Mesothelial cell of epicardium (in vitro differentiated cells): ENCODE data around the gene SLC16A8. TPM values are rescaled to one million over a fixed set of nuclear protein-coding genes. Genes with fewer than 3 reads are reported as not detected.

ENCODE experiments used
- DNase-seq, 2 experiments: peaks; one replicate each; pipeline ENCODE4 v3.0.0; 2021; ENCODE audit warnings: low spot score in 2 of 2; ENCODE audit not compliant: unreplicated experiment in 2 of 2
- H3K27ac Mint-ChIP-seq: 2 replicates; pipeline ENCODE4 v1.8.0; 2021; ENCODE audit warnings: mixed read lengths
- H3K27me3 Mint-ChIP-seq: 2 replicates; pipeline ENCODE4 v1.8.0; 2021; ENCODE audit warnings: low read depth, mixed read lengths
- H3K36me3 Mint-ChIP-seq: 2 replicates; pipeline ENCODE4 v1.8.0; 2021; ENCODE audit warnings: mixed read lengths
- H3K4me1 Mint-ChIP-seq: 2 replicates; pipeline ENCODE4 v1.8.0; 2021; ENCODE audit warnings: mixed read lengths
- H3K4me3 Mint-ChIP-seq: 2 replicates; pipeline ENCODE4 v1.8.0; 2021; ENCODE audit warnings: mild to moderate bottlenecking, moderate library complexity, mixed read lengths
- H3K9me3 Mint-ChIP-seq: 2 replicates; pipeline ENCODE4 v1.8.0; 2021; ENCODE audit warnings: mixed read lengths
- total RNA-seq: library from RNA; stranded (reverse); gene quantifications from 3 replicates; pipeline ENCODE4 v1.2.1, GENCODE V29; 2021
- TF ChIP-seq, protein P1 (sequence below): fragments of 200-600 bp; sonication (generic); IDR thresholded peaks from one replicate; pipeline ENCODE4 v1.5.0; 2021; ENCODE audit warnings: antibody characterized with exemption; ENCODE audit not compliant: unreplicated experiment

SLC16A8 gene
- total RNA-seq, 1 donor from 2014 or later: 0.60 TPM

DNA sequence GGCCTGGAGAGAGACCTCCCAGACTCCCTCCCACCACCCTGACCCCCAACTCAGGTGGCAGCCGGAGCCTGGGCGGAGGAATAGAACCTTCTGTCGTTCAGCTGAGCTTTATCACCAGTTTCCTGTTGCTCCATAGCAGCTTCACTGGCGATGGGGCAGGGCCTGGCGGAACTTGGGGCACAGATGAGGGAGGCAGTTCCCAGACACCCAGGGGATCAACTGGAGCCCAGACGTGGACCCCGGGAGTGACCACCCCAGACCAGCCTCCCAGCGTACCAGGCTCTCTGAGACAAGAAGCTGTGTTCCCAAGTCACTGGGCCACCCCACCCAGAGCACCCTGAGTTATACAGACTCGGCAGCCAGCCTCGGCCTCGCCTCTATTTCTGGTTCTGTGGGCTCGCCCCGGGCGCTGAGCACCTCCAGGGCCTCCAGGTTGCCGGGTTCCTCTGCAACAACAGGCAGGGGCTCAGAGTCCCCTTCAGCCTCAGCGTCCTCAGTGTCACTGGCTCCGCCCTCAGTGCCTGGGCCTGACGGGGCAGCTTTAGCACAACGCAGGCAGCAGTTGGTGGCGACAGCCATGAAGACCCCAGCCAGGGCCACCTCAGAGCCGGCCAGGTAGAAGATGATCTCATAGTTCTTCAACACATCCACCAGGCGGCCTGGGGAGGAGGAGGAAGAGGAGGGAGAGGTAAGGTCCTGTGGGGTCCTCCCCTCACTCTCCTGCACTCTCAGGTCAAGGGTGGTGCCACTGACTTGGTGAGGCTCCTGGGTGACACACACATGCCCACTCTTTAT is 5.7 kb downstream of the SLC16A8 start:
- peaks cover 1% of the 10 kb centered on the region for H3K4me1 Mint-ChIP-seq
- no peaks in the 10 kb centered on the region for H3K9me3 Mint-ChIP-seq
- peaks cover 2% of the 10 kb centered on the region for H3K36me3 Mint-ChIP-seq
- DNase-seq: no peak
- H3K4me3 Mint-ChIP-seq: no peak overlapping the region
- TF ChIP-seq, protein P1, sequence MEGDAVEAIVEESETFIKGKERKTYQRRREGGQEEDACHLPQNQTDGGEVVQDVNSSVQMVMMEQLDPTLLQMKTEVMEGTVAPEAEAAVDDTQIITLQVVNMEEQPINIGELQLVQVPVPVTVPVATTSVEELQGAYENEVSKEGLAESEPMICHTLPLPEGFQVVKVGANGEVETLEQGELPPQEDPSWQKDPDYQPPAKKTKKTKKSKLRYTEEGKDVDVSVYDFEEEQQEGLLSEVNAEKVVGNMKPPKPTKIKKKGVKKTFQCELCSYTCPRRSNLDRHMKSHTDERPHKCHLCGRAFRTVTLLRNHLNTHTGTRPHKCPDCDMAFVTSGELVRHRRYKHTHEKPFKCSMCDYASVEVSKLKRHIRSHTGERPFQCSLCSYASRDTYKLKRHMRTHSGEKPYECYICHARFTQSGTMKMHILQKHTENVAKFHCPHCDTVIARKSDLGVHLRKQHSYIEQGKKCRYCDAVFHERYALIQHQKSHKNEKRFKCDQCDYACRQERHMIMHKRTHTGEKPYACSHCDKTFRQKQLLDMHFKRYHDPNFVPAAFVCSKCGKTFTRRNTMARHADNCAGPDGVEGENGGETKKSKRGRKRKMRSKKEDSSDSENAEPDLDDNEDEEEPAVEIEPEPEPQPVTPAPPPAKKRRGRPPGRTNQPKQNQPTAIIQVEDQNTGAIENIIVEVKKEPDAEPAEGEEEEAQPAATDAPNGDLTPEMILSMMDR: no peak
- no peak overlapping the region for H3K27ac Mint-ChIP-seq
- peaks cover 7% of the 10 kb centered on the region for H3K27me3 Mint-ChIP-seq

DNA sequence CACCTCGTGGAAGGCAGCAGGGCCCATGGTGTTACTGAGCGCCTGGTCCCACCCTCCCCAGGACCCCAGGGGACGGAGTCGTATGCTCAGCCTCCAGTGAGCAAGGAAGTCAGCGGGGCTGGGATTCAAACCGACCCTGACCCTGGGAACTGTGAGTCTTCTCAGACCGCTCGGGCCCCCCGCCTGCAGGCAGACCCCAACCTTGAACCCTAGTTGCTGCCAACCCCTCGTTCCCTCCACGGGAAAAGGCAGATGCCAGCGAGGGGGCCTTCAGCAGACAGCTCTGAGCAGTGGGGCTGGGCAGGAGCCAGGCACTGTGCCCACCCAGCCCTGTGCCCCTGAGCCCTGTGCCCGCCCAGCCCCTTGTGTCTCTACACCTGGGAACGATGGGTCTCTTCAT is 6.4 kb downstream of the SLC16A8 start:
- Mint-ChIP-seq H3K4me3 (no peak overlapping the region), H3K27ac (no peak overlapping the region), H3K36me3 (peaks cover 9% of the 10 kb centered on the region), H3K27me3 (peaks cover 6% of the 10 kb centered on the region), H3K4me1 (no peaks in the 10 kb centered on the region), H3K9me3 (no peaks in the 10 kb centered on the region)
- TF ChIP-seq, protein P1: no peak
- no peak for DNase-seq

DNA sequence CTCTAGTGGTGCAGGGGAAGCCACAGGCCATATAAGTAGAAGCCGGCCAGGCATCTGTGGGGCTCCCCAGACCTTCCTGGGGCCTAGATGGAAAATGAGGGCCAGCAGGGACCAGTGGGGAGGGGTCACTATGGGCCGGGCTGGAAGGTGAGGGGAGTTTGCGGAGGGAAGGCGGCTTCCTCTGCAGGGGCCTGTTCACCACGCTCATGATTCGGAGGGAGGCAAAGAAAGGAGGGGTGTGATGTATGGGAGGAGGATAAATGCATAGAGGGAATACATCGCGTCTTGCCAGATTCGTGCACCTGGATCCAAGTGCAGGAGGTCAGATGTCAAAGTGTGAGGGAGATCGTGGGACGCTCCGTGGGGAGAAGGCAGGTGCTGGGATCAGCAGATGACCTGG is 6.9 kb downstream of the SLC16A8 start:
- Mint-ChIP-seq H3K4me3 (no peak overlapping the region), H3K36me3 (peaks cover 13% of the 10 kb centered on the region), H3K27me3 (peaks cover 5% of the 10 kb centered on the region), H3K9me3 (no peaks in the 10 kb centered on the region), H3K27ac (no peak overlapping the region), H3K4me1 (no peaks in the 10 kb centered on the region)
- no peak for DNase-seq
- TF ChIP-seq, protein P1: no peak

- Mint-ChIP-seq H3K36me3 (peaks cover 13% of the 10 kb centered on the region), H3K9me3 (no peaks in the 10 kb centered on the region), H3K4me3 (no peak overlapping the region), H3K27me3 (no peaks in the 10 kb centered on the region), H3K27ac (no peak overlapping the region), H3K4me1 (no peaks in the 10 kb centered on the region)
- TF ChIP-seq, protein P1: no peak
- no peak for DNase-seq
Observed at GRCh38 chr22:38075961-38076360, 8.0 kb downstream of the SLC16A8 start.

DNA sequence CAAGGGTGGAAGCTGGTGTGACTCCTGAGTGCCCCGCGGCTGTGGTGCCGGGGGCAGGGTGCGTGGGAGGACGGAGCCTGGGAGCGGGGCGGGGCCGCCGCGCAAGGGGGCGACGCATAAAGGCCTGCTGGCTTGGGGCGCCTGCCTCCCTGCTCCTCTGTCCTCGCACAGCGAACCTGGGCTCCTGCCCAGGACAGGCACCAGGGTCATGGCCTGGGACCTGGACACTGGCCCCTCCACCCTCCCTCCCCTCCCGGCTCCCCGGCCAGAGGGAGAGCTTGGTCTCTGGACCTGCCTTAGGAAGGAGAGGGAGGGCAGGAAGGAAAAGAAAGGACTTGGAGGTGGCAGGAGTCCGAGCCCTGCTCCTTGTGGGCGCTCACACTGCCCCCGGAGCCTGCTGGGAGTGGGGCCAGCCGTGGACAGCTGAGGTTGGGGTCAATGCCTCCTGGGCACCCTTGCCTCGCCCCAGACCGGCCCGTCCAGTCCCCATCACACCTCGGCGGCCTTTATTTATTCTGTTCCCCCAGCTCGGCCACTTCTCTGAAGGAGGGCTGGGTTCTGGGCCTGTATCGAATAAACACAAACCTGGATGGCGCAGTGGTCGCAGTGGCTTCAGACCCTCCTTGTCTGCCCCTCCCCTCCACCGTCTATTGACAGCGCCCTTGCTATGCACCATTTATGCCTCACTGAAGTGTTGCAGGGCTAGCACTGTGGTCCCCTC is 8.7 kb downstream of the SLC16A8 start:
- no peak overlapping the region for H3K27ac Mint-ChIP-seq
- no peak for DNase-seq
- no peaks in the 10 kb centered on the region for H3K4me1 Mint-ChIP-seq
- peaks cover 13% of the 10 kb centered on the region for H3K36me3 Mint-ChIP-seq
- no peaks in the 10 kb centered on the region for H3K9me3 Mint-ChIP-seq
- no peak overlapping the region for H3K4me3 Mint-ChIP-seq
- TF ChIP-seq, protein P1: no peak
- no peaks in the 10 kb centered on the region for H3K27me3 Mint-ChIP-seq
